ENCODE results near the gene DPM2. TPM values are rescaled to one million over a fixed set of nuclear protein-coding genes. Genes with fewer than 3 reads are reported as not detected.

Gene DPM2
- total RNA-seq, 4 donors from 2014 or later = 17.3 to 43.3 (median 35.5) TPM

DNA sequence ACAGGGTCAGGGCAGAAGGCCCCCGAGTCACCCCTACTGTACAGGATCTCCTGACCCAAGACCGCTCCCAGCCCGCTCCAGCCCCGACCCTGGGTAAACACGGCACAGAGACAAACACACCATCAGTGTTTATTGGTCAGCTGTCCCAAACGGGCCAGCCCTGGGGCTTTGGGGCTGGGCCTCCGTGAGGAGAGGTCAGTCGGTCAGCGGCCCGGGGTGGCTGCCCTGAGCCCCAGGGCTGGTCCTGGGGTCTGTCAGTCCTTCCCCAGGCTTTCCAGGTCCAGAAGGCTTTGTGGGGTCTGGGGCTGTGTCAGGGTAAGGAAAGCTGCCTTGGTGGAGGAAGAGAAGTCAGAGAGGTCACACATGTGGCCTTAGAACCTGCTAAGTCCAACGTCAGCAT lies 2.7 kb downstream of the DPM2 start:
- Histone ChIP-seq H3K9me3 (no peaks in the 10 kb centered on the region), H3K4me1 (peaks cover 41 to 42% of the 10 kb centered on the region in 2 donors), H3K36me3 (no peaks in the 10 kb centered on the region), H3K27ac (no peak overlapping the region), H3K4me3 (replicated peaks in 1 of 3) (no peak overlapping the region), H3K27me3 (no peaks in the 10 kb centered on the region)
- no peak for TF ChIP-seq POLR2A (IDR thresholded peaks at IDR 0.05)
- TF ChIP-seq, protein P1, sequence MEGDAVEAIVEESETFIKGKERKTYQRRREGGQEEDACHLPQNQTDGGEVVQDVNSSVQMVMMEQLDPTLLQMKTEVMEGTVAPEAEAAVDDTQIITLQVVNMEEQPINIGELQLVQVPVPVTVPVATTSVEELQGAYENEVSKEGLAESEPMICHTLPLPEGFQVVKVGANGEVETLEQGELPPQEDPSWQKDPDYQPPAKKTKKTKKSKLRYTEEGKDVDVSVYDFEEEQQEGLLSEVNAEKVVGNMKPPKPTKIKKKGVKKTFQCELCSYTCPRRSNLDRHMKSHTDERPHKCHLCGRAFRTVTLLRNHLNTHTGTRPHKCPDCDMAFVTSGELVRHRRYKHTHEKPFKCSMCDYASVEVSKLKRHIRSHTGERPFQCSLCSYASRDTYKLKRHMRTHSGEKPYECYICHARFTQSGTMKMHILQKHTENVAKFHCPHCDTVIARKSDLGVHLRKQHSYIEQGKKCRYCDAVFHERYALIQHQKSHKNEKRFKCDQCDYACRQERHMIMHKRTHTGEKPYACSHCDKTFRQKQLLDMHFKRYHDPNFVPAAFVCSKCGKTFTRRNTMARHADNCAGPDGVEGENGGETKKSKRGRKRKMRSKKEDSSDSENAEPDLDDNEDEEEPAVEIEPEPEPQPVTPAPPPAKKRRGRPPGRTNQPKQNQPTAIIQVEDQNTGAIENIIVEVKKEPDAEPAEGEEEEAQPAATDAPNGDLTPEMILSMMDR (IDR thresholded peaks at IDR 0.05) = no peak
- WGBS, 2 donors = 47 to 71% methylated on average over 1 to 11 of the region's 11 CpGs
- no peak for DNase-seq
- intact Hi-C loops (cut with DNase I) = no loop called here

DNA sequence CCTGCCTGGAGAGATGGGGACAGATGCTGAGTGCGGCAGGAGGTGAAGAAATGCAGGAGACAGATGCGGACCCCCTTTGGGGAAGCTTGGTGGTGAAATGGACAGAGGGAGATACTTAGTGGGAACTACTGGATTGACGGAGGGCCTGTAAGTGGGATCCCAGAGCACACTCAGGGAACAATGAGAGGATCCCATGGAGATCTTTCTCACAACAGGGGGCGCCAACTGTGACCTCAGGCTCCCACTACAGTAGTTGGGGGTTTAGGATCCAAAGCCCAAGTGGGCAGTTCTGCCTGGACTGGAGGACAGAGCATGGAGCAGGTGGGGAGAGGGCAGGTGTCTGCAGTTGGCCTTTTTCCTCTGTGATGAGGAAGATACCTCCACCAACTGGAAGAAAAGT lies 3.4 kb downstream of the DPM2 start:
- no peak for TF ChIP-seq POLR2A (IDR thresholded peaks at IDR 0.05)
- TF ChIP-seq, protein P1 (IDR thresholded peaks at IDR 0.05) = no peak
- Histone ChIP-seq H3K36me3 (no peaks in the 10 kb centered on the region), H3K4me3 (replicated peaks in 1 of 3) (no peak overlapping the region), H3K9me3 (no peaks in the 10 kb centered on the region), H3K27ac (no peak overlapping the region), H3K27me3 (no peaks in the 10 kb centered on the region), H3K4me1 (peaks cover 38 to 40% of the 10 kb centered on the region in 2 donors)
- DNase-seq = no peak
- 91 to 92% methylated on average over 4 of the region's 4 CpGs for WGBS, 2 donors
- intact Hi-C loops (cut with DNase I) = no loop called here

DNA sequence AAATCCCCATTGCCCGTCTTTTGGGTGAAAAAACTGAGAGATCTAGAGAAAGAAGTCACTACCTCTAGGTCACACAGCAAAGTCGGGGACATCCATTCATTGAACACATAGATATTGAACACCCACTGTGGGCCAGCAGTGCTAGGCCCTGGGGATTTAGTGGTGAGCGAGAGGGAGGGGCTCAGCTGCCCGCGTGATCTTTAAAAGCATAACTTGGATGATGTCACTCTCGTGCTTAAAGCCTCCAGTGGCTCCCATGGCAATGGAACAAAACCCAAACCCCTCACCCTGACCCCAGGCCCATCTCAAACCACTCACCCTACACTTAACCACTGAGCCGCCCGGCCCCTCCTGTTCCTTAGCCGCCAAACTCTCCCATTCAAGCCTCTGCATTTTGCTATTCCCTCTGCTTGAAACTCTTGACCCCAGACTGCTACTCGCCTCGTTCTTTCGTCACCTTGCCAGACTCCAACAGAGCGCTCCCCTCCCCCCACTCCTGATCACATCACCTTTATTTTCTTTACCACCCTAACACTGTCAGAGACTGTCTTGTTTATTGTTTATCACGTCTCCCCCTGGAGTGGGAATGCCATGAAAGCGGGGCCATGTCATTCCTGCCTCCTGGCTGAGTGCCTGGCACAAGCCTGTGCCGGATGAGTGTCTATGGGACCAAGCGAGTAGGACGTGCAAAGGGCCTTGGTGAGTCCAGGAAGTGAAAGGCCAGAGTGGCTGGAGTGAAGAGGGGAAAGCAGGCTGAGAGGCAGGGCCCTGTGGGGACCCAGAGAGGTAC lies 6.4 kb downstream of the DPM2 start:
- Histone ChIP-seq H3K27ac (peak overlapping the region in 1 of 3 donors; percentile 2), H3K36me3 (no peaks in the 10 kb centered on the region), H3K4me3 (replicated peaks in 1 of 3) (peak overlapping the region in 1 of 3 donors; percentile 29), H3K4me1 (peaks cover 33 to 39% of the 10 kb centered on the region in 2 donors), H3K27me3 (no peaks in the 10 kb centered on the region), H3K9me3 (no peaks in the 10 kb centered on the region)
- WGBS, 2 donors = 16 to 18% methylated on average over 18 of the region's 18 CpGs
- DNase-seq = peak; percentile 41 to 44
- TF ChIP-seq, protein P1 (IDR thresholded peaks at IDR 0.05) = no peak
- no peak for TF ChIP-seq POLR2A (IDR thresholded peaks at IDR 0.05)
- intact Hi-C loops (cut with DNase I) = no loop called here

DNA sequence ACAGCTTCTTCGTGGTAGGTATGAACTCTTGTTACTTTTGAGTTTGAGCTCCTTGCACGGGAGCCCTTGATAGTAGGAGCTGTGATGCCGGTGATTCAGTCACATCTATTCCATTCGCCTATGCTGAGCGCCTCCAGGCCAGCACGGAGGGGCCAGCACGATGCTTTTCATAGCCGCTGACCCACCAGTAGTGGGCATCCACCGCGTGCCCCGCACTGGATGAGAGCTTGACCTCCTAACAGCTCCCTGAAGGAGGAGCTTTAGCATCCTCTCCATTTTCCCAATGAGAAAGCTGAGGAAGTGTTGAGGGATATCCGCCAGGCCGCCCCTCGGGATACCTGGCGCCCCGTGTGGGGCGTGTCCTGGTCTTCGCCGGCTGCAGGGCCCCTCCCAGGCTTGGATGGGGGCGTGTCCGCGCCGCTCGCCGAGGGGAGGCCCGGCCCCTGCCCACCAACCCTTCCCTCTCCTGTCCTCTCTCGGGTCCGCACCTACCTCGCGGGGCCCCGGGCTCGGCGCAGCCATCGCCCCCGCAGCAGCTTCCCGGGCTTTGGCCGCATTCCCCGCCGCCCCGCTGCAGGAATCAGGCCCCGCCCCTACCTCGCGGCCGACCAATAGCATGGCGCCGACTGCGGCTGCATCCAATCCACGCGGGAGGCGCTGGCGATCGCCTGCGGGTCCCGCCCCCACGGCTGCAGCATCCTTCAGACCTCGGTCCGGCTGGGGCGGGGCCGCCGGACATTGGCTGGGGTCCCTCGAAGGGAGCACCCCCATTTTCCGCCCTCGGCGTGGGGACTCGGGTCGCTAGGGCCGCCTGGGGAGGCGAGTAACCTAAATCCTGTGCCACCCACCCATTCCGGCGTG lies 7.2 kb downstream of the DPM2 start, which contains the start of gene PIP5KL1:
PIP5KL1 (minus strand) TSS at position 547 of the 861 bp plus-strand sequence; CDS start at position 522, 25 bp downstream.
- Histone ChIP-seq H3K4me3 (replicated peaks in 1 of 3) (peak within 1 kb of the TSS in 2 of 3 donors; percentile 7 to 29), H3K36me3 (no peaks in the 10 kb centered on the region), H3K27me3 (no peaks in the 10 kb centered on the region), H3K9me3 (no peaks in the 10 kb centered on the region), H3K4me1 (peaks cover 26 to 33% of the 10 kb centered on the region in 2 donors), H3K27ac (peak within 1 kb of the TSS in 1 of 3 donors; percentile 2)
- intact Hi-C loops (cut with DNase I) = no loop called here
- TF ChIP-seq, protein P1 (IDR thresholded peaks at IDR 0.05) = no peak
- TF ChIP-seq POLR2A (IDR thresholded peaks at IDR 0.05) = no peak
- peak; percentile 74 to 84 for DNase-seq
- WGBS, 2 donors = 3 to 4% methylated on average over 22 to 49 of the region's 70 CpGs

Measured in thyroid gland (tissue), 4 donors.